HepG2 (cell line): ENCODE measurements around the gene RNU1-2.
"Not testable (repeated sequence)": the region's sequence is repeated elsewhere in the genome, so short reads cannot be mapped to it uniquely, and the experiment has no call there.

Experiments used
- BRCA1 ChIP-seq: sonication (generic); formaldehyde crosslinking; IDR thresholded peaks from 2 replicates; pipeline ENCODE4 v1.4.0; 2020; ENCODE audit warnings: missing genetic modification reagents
- CEBPZ ChIP-seq: IDR thresholded peaks from 2 replicates; pipeline ENCODE4 v1.6.1; 2012; ENCODE audit warnings: low read length, improper control_type of control experiment
- GLI4 ChIP-seq: sonication (generic); formaldehyde crosslinking; IDR thresholded peaks from 2 replicates; pipeline ENCODE4 v1.5.1; 2020; ENCODE audit warnings: missing genetic modification reagents, mild to moderate bottlenecking, moderate library complexity, borderline replicate concordance
- HNRNPK ChIP-seq: fragments of 200-400 bp; formaldehyde crosslinking; IDR thresholded peaks from 2 replicates; pipeline ENCODE4 v1.6.1; 2018; ENCODE audit warnings: low read length, low read depth, moderate library complexity, mild to moderate bottlenecking; ENCODE audit not compliant: poor library complexity, severe bottlenecking
- MIER3 ChIP-seq: IDR thresholded peaks from 2 replicates; pipeline ENCODE4 v1.6.1; 2016; ENCODE audit warnings: missing compliant biosample characterization, borderline replicate concordance
- MTF1 ChIP-seq: sonication (generic); formaldehyde crosslinking; IDR thresholded peaks from 2 replicates; pipeline ENCODE4 v1.5.0; 2020; ENCODE audit warnings: missing genetic modification reagents
- MTF2 ChIP-seq: sonication (generic); formaldehyde crosslinking; IDR thresholded peaks from 2 replicates; pipeline ENCODE4 v1.5.0; 2020; ENCODE audit warnings: missing genetic modification reagents, borderline replicate concordance
- MYNN ChIP-seq: sonication (generic); formaldehyde crosslinking; IDR thresholded peaks from 2 replicates; pipeline ENCODE4 v1.4.0; 2020; ENCODE audit warnings: mild to moderate bottlenecking, low read depth, missing genetic modification reagents
- PLRG1 ChIP-seq: fragments of 450-650 bp; conservative IDR thresholded peaks from 2 replicates; pipeline ENCODE4 v1.6.1; 2016
- PTBP1 ChIP-seq: fragments of 200-400 bp; formaldehyde crosslinking; IDR thresholded peaks from 2 replicates; pipeline ENCODE4 v1.6.1; 2018; ENCODE audit warnings: low read length, low read depth; ENCODE audit not compliant: poor library complexity, severe bottlenecking
- ZFP36 ChIP-seq: fragments of 150-350 bp; IDR thresholded peaks from 2 replicates; pipeline ENCODE4 v1.6.1; 2018; ENCODE audit warnings: borderline replicate concordance, low read length, low read depth; ENCODE audit not compliant: partially characterized antibody
- ZNF704 ChIP-seq: sonication (generic); formaldehyde crosslinking; IDR thresholded peaks from 2 replicates; pipeline ENCODE4 v1.8.1; 2023; ENCODE audit warnings: mild to moderate bottlenecking, inconsistent platforms, moderate library complexity, missing genetic modification reagents, borderline replicate concordance
- TF ChIP-seq, protein P1 (sequence below): sonication (generic); formaldehyde crosslinking; IDR thresholded peaks from 2 replicates; pipeline ENCODE4 v1.5.0; 2020; ENCODE audit warnings: mild to moderate bottlenecking, missing genetic modification reagents, moderate library complexity

DNA sequence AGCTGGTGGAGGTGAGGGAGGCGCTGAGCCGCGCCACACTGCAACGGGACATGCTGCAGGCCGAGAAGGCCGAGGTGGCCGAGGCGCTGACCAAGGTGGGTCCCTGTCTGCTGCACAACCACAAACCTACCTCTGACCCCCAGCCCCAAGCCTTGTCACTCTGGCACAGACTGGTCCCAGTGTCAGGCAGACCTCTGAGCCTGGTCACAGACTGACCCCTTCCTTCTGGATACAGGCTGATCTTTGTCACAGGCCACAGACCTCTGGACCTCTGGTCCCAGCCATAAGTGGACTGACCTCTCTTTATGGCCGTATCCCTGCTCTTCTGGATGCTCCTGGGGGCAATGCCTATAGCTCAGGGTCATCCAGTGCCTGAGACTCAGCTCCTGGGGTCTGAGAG is 49.7 kb downstream of the RNU1-2 start:
- not testable (repeated sequence) for TF ChIP-seq MTF1 (CRISPR knock-in tag); HNRNPK; BRCA1 (CRISPR knock-in tag); ZNF704 (CRISPR knock-in tag); GLI4 (CRISPR knock-in tag); MYNN; CEBPZ; ZFP36; MTF2 (CRISPR knock-in tag); PTBP1; MIER3 (CRISPR knock-in tag); PLRG1
- TF ChIP-seq, protein P1, sequence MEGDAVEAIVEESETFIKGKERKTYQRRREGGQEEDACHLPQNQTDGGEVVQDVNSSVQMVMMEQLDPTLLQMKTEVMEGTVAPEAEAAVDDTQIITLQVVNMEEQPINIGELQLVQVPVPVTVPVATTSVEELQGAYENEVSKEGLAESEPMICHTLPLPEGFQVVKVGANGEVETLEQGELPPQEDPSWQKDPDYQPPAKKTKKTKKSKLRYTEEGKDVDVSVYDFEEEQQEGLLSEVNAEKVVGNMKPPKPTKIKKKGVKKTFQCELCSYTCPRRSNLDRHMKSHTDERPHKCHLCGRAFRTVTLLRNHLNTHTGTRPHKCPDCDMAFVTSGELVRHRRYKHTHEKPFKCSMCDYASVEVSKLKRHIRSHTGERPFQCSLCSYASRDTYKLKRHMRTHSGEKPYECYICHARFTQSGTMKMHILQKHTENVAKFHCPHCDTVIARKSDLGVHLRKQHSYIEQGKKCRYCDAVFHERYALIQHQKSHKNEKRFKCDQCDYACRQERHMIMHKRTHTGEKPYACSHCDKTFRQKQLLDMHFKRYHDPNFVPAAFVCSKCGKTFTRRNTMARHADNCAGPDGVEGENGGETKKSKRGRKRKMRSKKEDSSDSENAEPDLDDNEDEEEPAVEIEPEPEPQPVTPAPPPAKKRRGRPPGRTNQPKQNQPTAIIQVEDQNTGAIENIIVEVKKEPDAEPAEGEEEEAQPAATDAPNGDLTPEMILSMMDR, result not testable (repeated sequence)
